NOMO-1 (cell line): Measurements from ENCODE around the gene PEA15.
A peak's percentile ranks its signal among the peaks of the same experiment; 100 is the strongest.

Source experiments
- DNase-seq, 2 experiments: peaks; one replicate each; lab custom pipeline; 2025; ENCODE audit not compliant: unreplicated experiment in 2 of 2; lab: John Stamatoyannopoulos, UW

Gene PEA15

GRCh38 chr1:160205242-160206035 lies at the start of gene PEA15:
TSS of gene PEA15 (plus strand) at chr1:160205384. CDS start at chr1:160211545, 6,161 bp downstream.
- DNase-seq = peak; percentile 8 to 33

- DNase-seq = no peak
Observed at GRCh38 chr1:160156361-160156760, 48.8 kb upstream of the PEA15 start.

- DNase-seq = no peak
Observed at GRCh38 chr1:160157174-160157573, 48.0 kb upstream of the PEA15 start.

- DNase-seq = no peak
Observed at GRCh38 chr1:160158031-160158430, 47.2 kb upstream of the PEA15 start.

- DNase-seq = no peak
Observed at GRCh38 chr1:160158534-160158933, 46.6 kb upstream of the PEA15 start.

- no peak for DNase-seq
Observed at GRCh38 chr1:160159846-160160245, 45.3 kb upstream of the PEA15 start.

- DNase-seq = peak in 1 of 2 experiments; percentile 4
Observed at GRCh38 chr1:160161965-160162705, 43.0 kb upstream of the PEA15 start.

GRCh38 chr1:160162931-160163330 lies 42.3 kb upstream of the PEA15 start:
- DNase-seq = peak in 1 of 2 experiments; percentile 15

- DNase-seq = no peak
Observed at GRCh38 chr1:160163615-160164014, 41.6 kb upstream of the PEA15 start.

- DNase-seq = no peak
Observed at GRCh38 chr1:160164121-160164520, 41.1 kb upstream of the PEA15 start.

- peak in 1 of 2 experiments; percentile 68 for DNase-seq
Observed at GRCh38 chr1:160166166-160166868, 38.9 kb upstream of the PEA15 start.

GRCh38 chr1:160167056-160167455 lies 38.1 kb upstream of the PEA15 start:
- DNase-seq = no peak

- DNase-seq = no peak
Observed at GRCh38 chr1:160167580-160167979, 37.6 kb upstream of the PEA15 start.

GRCh38 chr1:160168016-160168415 lies 37.2 kb upstream of the PEA15 start:
- no peak for DNase-seq

GRCh38 chr1:160168609-160169369 lies 36.4 kb upstream of the PEA15 start:
- no peak for DNase-seq

- peak; percentile 18 to 48 for DNase-seq
Observed at GRCh38 chr1:160169553-160170399, 35.4 kb upstream of the PEA15 start.

- no peak for DNase-seq
Observed at GRCh38 chr1:160171354-160171753, 33.8 kb upstream of the PEA15 start.

GRCh38 chr1:160171980-160172379 lies 33.2 kb upstream of the PEA15 start:
- DNase-seq = no peak

GRCh38 chr1:160177231-160177630 lies 28.0 kb upstream of the PEA15 start:
- no peak for DNase-seq

- DNase-seq = no peak
Observed at GRCh38 chr1:160177667-160178066, 27.5 kb upstream of the PEA15 start.
